Endothelial cell of umbilical vein (primary cell): ENCODE measurements around the gene PNPLA2. TPM values are rescaled to one million over a fixed set of nuclear protein-coding genes. Genes with fewer than 3 reads are reported as not detected.

Experiments used
- BruUV-seq: library from RNA; stranded (reverse); fragments of 400-500 nt; replicated peaks from 2 replicates; lab custom pipeline; 2021; lab: Mats Ljungman, UMichigan
- CTCF ChIA-PET: fragments of 300-600, 350-600 bp; sonication (Branson Sonifier 250); formaldehyde crosslinking; loops from one replicate; lab custom pipeline; 2021; ENCODE audit warnings: antibody characterized with exemption, inconsistent platforms; lab: Charles Lee
- POLR2A ChIA-PET: fragments of 300-600, 350-600 bp; sonication (Branson Sonifier 250); formaldehyde crosslinking; loops from one replicate; lab custom pipeline; 2021; ENCODE audit warnings: antibody characterized with exemption, inconsistent platforms; lab: Charles Lee
- DNase-seq: peaks from one replicate; pipeline ENCODE4 v3.0.0-alpha.2; 2011; ENCODE audit warnings: low read depth, low spot score
- FAIRE-seq: peaks from 2 replicates; lab custom pipeline; 2011; peaks lifted over from hg19 to GRCh38; lab: Jason Lieb, UNC
- H2AFZ ChIP-seq: 2 replicates; pipeline ENCODE4 v1.6.0; 2012; ENCODE audit warnings: low read depth, low read length, control low read depth, inconsistent platforms
- H3K27ac ChIP-seq: 2 replicates; pipeline ENCODE4 v1.5.1; 2011; ENCODE audit warnings: low read depth, mild to moderate bottlenecking, control low read depth, low read length, moderate library complexity; ENCODE audit not compliant: insufficient read depth
- H3K27me3 ChIP-seq, 2 experiments: 2 replicates each; pipeline versions ENCODE4 v1.6.0 to v1.6.1; 2011; ENCODE audit warnings: low read length in 2 of 2, mixed read lengths in 1 of 2; ENCODE audit not compliant: control insufficient read depth in 2 of 2, insufficient read depth in 2 of 2
- H3K36me3 ChIP-seq, 2 experiments: 2 replicates in 1 of 2; 3 replicates in 1 of 2; pipeline ENCODE4 v1.5.1; 2011; ENCODE audit warnings: low read length in 2 of 2, mild to moderate bottlenecking in 1 of 2, moderate library complexity in 1 of 2; ENCODE audit not compliant: control insufficient read depth in 2 of 2, insufficient read depth in 2 of 2; ENCODE audit errors: extremely low read depth in 1 of 2
- H3K4me1 ChIP-seq: 3 replicates; pipeline ENCODE4 v1.5.1; 2011; ENCODE audit warnings: mild to moderate bottlenecking, low read length; ENCODE audit not compliant: control insufficient read depth, insufficient read depth; ENCODE audit errors: extremely low read depth
- H3K4me2 ChIP-seq: 2 replicates; pipeline ENCODE4 v1.6.1; 2011; ENCODE audit warnings: low read length, control low read depth, mixed read lengths; ENCODE audit not compliant: insufficient read depth
- H3K4me3 ChIP-seq, 3 experiments: fragments of 200-600 bp in 1 of 3; sonication (generic), shearing (Covaris generic) in 1 of 3; replicated peaks in 1 of 3; 2 replicates each; pipeline ENCODE4 v1.5.1; 2011 to 2016; ENCODE audit warnings: control low read depth in 3 of 3, low read length in 3 of 3, mild to moderate bottlenecking in 2 of 3, inconsistent platforms in 1 of 3, low read depth in 1 of 3, moderate library complexity in 1 of 3; ENCODE audit not compliant: insufficient read depth in 1 of 3
- H3K79me2 ChIP-seq: 2 replicates; pipeline ENCODE4 v1.6.0; 2012; ENCODE audit warnings: low read length, inconsistent platforms; ENCODE audit not compliant: control insufficient read depth, insufficient read depth
- H3K9ac ChIP-seq: replicated peaks from 2 replicates; pipeline ENCODE3; 2011; ENCODE audit warnings: low read length, control low read depth; ENCODE audit not compliant: insufficient read depth; ENCODE audit errors: extremely low read depth
- H3K9me1 ChIP-seq: replicated peaks from 3 replicates; pipeline ENCODE4 v1.6.0; 2011; ENCODE audit warnings: mild to moderate bottlenecking, low read length; ENCODE audit not compliant: control insufficient read depth, insufficient read depth; ENCODE audit errors: extremely low read depth
- H3K9me3 ChIP-seq: replicated peaks from 2 replicates; pipeline ENCODE4 v1.5.1; 2012; ENCODE audit warnings: low read length, inconsistent platforms; ENCODE audit not compliant: control insufficient read depth, insufficient read depth
- H4K20me1 ChIP-seq: replicated peaks from 2 replicates; pipeline ENCODE3; 2011; ENCODE audit warnings: mild to moderate bottlenecking, low read length; ENCODE audit not compliant: control insufficient read depth, insufficient read depth; ENCODE audit errors: extremely low read depth
- EZH2 ChIP-seq: IDR thresholded peaks from 2 replicates; pipeline ENCODE4 v1.6.1; 2012; ENCODE audit warnings: borderline replicate concordance, low read depth, mild to moderate bottlenecking, moderate library complexity, low read length, inconsistent platforms; ENCODE audit not compliant: severe bottlenecking
- FOS ChIP-seq: IDR thresholded peaks from 2 replicates; pipeline ENCODE4 v1.6.1; 2011; ENCODE audit warnings: mild to moderate bottlenecking, low read length, moderate library complexity, borderline replicate concordance; ENCODE audit not compliant: insufficient read depth
- GATA2 ChIP-seq: IDR thresholded peaks from 2 replicates; pipeline ENCODE4 v1.7.0; 2011; ENCODE audit warnings: low read depth, mild to moderate bottlenecking, moderate library complexity, mixed read lengths, low read length; ENCODE audit not compliant: insufficient read length, insufficient read depth
- JUN ChIP-seq: IDR thresholded peaks from 2 replicates; pipeline ENCODE4 v1.6.1; 2011; ENCODE audit warnings: borderline replicate concordance, low read depth; ENCODE audit not compliant: insufficient read length, insufficient read depth
- MAX ChIP-seq: IDR thresholded peaks from 2 replicates; pipeline ENCODE4 v1.6.1; 2011; ENCODE audit not compliant: insufficient read depth, insufficient read length
- MYC ChIP-seq: IDR thresholded peaks from one replicate; pipeline ENCODE4 v1.6.1; 2011; ENCODE audit warnings: mild to moderate bottlenecking, low read depth, low read length
- POLR2A ChIP-seq: IDR thresholded peaks from 2 replicates; pipeline ENCODE4 v1.6.1; 2012; ENCODE audit warnings: low read depth, mild to moderate bottlenecking, control low read depth, low read length
- POLR2AphosphoS5 ChIP-seq: IDR thresholded peaks from 2 replicates; pipeline ENCODE4 v1.6.1; 2012; ENCODE audit warnings: low read depth, mild to moderate bottlenecking, control low read depth, low read length, moderate library complexity; ENCODE audit not compliant: insufficient read depth
- dilution Hi-C: fragments of 300-500 bp; cut with MboI; formaldehyde crosslinking; loops from one replicate; pipeline ENCODE4 v1.15.0; 2019; ENCODE audit warnings: low sequenced_read_pairs; ENCODE audit not compliant: extremely low pct_ligation_motif_present
- intact Hi-C: fragments of 100-400 bp; cut with micrococcal nuclease; formaldehyde crosslinking; loops from one replicate; pipeline ENCODE4 v1.10.0; 2022
- polyA plus RNA-seq, 4 experiments: library from polyadenylated mRNA; depleted of rRNA in 3 of 4; stranded (reverse) in 3 of 4; unstranded in 1 of 4; fragments of >200 nt; gene quantifications; 2 replicates each; pipeline versions ENCODE4 v1.2.1 to v1.2.3, GENCODE V29; 2011 to 2012; ENCODE audit warnings: missing spikeins in 1 of 4
- total RNA-seq: library from RNA; stranded (reverse); gene quantifications from 2 replicates; pipeline ENCODE4 v1.2.3, GENCODE V29; 2021
- TF ChIP-seq, protein P1 (sequence below), 2 donors: IDR thresholded peaks; 1 replicate in 1 of 2; 2 replicates in 1 of 2; pipeline ENCODE4 v1.5.1; 2011; ENCODE audit warnings: low read length in 2 of 2, mild to moderate bottlenecking in 2 of 2, moderate library complexity in 2 of 2, control low read depth in 1 of 2, inconsistent platforms in 1 of 2, low read depth in 1 of 2; ENCODE audit not compliant: insufficient read depth in 1 of 2; ENCODE audit errors: extremely low read depth in 1 of 2

PNPLA2 gene
- total and polyA plus RNA-seq, 2 donors (not counting 3 experiments of a cell fraction or from before 2014, with no cell fraction given) = 73.1 to 75.6 TPM

DNA sequence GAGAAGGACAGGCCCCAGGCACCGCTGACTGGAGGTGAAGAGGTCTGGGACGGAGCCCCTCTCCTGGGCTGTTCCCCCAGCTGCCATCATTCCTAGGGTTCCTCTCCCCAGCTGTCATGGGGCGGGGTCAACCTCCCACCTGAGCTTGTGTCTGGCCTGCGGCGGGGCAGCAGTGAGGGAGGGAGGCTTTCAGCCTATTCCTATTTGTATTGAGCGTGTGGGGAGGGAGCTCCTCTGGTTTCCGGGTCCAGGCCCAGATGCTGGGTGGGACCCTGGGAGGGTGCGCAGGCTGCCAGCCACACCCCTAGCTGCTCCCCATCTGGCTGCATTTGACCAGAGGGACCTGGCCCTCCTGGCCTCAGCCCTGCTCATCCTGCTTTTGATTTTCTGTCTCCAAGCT, 37.7 kb downstream of the PNPLA2 start:
- H3K27me3 ChIP-seq = no peaks in the 10 kb centered on the region
- no peak overlapping the region for H3K27ac ChIP-seq
- dilution Hi-C loops (no loop called here), intact Hi-C loops (no loop called here)
- no peaks in the 10 kb centered on the region for H3K79me2 ChIP-seq
- H2AFZ ChIP-seq = no peak overlapping the region
- ChIA-PET POLR2A (interaction anchor here (0.6 kb wide), 1 partner anchor 69 kb away, joined by 3 read pairs; the partner anchor contains the start of gene AP2A2), CTCF (interaction anchor here (0.9 to 1.8 kb wide), 5 partner anchors 9 to 195 kb away, joined by 3 to 12 read pairs (median 4); no protein-coding TSS in a partner anchor)
- no peaks in the 10 kb centered on the region for H3K4me1 ChIP-seq
- no peaks in the 10 kb centered on the region for H4K20me1 ChIP-seq
- H3K4me2 ChIP-seq = no peak overlapping the region
- no peaks in the 10 kb centered on the region for H3K9me1 ChIP-seq
- no TSS peak for BruUV-seq
- FAIRE-seq (no peak), DNase-seq (no peak)
- TF ChIP-seq, protein P1, sequence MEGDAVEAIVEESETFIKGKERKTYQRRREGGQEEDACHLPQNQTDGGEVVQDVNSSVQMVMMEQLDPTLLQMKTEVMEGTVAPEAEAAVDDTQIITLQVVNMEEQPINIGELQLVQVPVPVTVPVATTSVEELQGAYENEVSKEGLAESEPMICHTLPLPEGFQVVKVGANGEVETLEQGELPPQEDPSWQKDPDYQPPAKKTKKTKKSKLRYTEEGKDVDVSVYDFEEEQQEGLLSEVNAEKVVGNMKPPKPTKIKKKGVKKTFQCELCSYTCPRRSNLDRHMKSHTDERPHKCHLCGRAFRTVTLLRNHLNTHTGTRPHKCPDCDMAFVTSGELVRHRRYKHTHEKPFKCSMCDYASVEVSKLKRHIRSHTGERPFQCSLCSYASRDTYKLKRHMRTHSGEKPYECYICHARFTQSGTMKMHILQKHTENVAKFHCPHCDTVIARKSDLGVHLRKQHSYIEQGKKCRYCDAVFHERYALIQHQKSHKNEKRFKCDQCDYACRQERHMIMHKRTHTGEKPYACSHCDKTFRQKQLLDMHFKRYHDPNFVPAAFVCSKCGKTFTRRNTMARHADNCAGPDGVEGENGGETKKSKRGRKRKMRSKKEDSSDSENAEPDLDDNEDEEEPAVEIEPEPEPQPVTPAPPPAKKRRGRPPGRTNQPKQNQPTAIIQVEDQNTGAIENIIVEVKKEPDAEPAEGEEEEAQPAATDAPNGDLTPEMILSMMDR (IDR thresholded peaks at IDR 0.05; ENCODE audit: extremely low read depth in 1 of 2, insufficient read depth in 1 of 2, low read depth in 1 of 2, low read length in 2 of 2) = no peak
- TF ChIP-seq POLR2AphosphoS5 = no peak
- TF ChIP-seq JUN = no peak
- TF ChIP-seq FOS = no peak
- no peak for TF ChIP-seq EZH2
- no peak for TF ChIP-seq GATA2
- no peak for TF ChIP-seq MYC
- TF ChIP-seq POLR2A = no peak
- no peak for TF ChIP-seq MAX
- no peak overlapping the region for H3K9ac ChIP-seq
- no peak overlapping the region for H3K4me3 ChIP-seq
- H3K9me3 ChIP-seq = no peaks in the 10 kb centered on the region
- H3K36me3 ChIP-seq = no peaks in the 10 kb centered on the region
